Activated naive CD4-positive, alpha-beta T cell treated with anti-CD3 and anti-CD28 coated beads, Interleukin-2, amount 50 U/mL, for 16 hours (primary cell): ENCODE data around the gene OR9G4.

Source experiments
- DNase-seq: peaks from one replicate; pipeline ENCODE4 v3.0.0-alpha.2; 2020

The OR9G4 gene

DNA sequence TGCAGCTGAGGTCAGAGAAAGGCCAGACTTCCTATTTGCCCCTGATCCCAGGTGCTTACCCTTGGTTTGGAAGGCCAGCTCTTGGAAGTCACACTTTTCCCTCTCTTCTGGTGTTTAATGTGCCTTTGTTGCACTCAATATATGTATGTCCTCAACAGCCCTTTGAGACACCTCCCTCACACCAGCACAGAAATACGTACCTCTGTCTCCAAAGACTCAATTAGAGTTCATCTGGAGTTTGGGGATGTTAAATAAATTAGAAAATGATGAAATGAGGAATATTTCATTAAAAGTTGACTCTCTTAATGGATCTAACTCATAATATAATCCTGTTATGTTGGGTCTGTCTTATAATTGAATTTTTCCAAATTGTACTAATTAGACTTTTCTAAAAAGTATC is at the start of gene OR9G4:
TSS of gene OR9G4 (minus strand) at position 101 of the 400 bp plus-strand sequence. CDS start 4,931 bp downstream, outside the sequence.
- DNase-seq, result no peak

DNA sequence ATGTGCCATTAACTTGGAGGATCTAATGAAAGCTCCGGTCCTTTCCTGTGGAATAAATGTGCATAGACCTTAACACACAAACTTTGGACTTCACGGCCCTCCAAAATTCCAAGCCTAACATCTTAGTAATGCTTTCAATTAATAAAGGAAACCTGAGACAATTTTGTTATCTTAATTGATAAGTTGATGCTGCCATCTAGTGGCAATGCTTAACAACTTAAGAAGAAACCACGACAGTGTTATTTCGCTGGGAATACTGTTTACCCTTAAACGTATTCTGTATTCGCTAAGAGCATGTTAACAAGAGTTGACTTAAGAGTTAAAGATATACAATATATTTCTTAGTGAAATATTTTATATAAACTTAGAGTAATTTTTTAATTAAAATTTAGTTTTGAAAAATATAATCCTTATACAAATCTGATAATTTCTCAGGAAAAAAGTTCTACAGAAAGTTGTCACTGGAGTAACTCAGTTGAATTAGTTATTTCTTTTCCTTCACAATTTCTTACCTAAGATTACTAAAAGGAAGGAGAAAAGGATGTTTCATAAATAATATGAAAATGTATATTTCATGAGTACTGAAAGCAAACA is 35.0 kb upstream of the OR9G4 start:
- DNase-seq, result no peak

DNA sequence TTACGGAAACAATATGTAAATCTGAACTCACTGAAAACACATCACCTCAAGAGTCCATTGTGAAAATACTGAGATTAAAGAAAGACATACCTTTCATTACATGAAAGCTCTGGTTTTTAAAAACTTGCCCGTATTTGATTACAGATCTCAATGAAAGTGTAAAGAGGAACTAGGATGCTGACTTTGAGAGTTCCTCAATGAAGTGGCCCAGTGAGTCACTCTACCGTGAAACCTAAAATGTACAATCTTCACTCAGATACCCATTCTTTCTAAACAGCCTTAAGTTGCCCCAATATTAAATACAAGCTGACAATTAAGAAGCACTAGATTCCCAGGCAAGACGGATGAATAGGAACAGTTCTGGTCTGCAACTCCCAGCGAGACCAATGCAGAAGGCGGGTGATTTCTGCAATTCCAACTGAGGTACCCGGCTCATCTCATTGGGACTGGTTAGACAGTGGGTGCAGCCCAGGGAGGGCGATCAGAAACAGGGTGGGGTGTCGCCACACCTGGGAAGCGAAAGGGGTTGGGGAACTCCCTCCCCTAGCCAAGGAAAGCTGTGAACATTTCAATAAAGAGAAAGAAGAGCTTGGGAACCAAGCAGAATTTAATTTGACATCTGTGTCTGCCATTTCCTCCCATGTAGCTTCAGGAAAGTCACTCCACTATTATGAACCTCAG is 33.8 kb upstream of the OR9G4 start:
- no peak for DNase-seq

DNA sequence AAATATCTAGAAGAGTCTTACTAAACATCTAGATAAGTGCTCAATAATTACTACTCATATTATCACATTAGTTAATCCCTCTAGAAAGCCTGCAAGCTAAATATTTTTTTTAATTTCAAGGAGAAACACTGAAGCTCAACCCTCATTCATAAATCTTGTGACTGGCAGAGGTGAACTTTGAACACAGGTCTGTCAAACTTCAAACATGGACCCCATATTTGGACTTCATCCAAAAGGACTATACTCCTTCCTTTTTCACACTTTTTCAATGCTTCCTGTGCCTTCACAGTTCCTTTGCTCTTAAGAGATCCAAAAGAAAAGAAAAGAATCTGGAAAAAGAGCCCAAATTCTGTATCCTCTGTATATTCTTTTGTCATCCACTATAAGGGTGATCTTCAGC is 28.3 kb upstream of the OR9G4 start:
- DNase-seq, result no peak

DNA sequence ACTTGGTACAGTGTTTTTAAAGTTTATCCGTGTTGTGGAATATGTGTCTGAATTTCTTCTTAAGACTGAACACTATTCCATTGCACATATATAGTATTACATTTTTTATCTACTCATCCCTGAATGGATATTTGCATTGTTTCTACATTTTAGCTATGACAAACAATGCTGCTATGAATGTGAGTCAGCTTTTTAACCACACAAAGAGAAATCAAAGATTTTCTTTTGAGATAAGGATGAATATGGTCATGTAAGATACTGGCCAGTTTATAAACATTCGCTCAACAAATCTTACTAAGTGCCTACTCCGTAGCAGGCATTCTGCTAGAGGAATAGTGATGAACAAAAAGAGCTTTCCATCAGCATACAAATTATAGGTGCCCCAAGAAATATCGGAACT is 16.5 kb upstream of the OR9G4 start:
- no peak for DNase-seq

DNA sequence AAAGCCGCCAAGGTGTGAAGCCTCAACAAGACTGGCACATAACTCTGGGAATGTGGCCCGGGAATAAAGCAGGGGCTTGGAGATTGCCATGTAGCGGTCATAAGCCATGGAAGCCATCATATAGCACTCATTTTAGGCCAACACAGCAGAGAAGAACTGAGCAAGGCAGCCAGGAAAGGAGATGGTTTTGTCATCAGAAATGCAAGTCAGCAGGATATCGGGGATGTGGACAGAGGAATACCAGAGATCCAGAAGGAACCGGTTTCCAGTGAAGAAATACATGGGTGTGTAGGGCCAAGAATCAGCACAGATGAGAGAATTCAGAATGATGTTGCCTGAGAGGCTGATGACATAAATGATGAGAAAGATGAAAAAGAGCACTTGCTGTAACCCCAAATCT is 3.0 kb upstream of the OR9G4 start:
- no peak for DNase-seq

DNA sequence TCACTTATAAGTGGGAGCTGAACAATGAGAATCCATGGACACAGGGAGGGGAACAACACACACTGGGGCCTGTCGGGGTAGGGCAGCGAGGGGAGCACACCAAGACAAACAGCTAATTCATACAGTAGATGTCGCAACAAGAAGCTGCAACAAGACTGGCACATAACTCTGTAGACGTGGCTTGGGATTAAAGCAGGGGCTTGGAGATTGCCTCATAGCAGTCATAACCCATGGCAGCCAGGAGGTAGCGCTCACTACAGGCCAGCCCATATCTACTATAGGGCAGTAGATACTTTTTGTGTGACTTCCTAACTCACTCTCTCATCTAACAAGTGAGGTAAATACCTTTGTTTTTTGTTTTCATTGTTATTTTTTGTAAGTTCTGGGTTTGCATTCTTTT is 1.7 kb upstream of the OR9G4 start:
- DNase-seq, result no peak

DNA sequence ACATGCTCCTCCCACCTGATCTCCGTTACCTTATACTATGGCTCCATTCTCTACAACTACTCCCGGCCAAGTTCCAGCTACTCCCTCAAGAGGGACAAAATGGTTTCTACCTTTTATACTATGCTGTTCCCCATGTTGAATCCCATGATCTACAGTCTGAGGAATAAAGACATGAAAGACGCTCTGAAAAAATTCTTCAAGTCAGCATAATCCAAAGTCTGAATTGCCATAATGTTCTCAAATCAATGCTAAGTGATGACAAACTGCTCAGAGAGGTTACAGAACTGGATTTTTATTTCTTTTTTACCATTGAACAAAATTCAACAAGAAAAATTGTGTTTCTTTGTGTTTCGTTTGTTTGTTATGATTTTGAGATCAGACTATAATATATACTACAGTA is 7.6 kb downstream of the OR9G4 start:
- DNase-seq, result no peak

DNA sequence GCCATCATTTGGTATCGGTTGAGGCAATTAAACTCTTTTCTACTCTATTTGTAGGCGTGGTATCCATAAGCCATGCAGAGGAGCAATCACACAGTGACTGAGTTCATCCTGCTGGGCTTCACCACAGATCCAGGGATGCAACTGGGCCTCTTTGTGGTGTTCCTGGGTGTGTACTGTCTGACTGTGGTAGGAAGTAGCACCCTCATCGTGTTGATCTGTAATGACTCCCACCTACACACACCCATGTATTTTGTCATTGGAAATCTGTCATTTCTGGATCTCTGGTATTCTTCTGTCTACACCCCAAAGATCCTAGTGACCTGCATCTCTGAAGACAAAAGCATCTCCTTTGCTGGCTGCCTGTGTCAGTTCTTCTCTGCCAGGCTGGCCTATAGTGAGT is 8.4 kb downstream of the OR9G4 start:
- no peak for DNase-seq

DNA sequence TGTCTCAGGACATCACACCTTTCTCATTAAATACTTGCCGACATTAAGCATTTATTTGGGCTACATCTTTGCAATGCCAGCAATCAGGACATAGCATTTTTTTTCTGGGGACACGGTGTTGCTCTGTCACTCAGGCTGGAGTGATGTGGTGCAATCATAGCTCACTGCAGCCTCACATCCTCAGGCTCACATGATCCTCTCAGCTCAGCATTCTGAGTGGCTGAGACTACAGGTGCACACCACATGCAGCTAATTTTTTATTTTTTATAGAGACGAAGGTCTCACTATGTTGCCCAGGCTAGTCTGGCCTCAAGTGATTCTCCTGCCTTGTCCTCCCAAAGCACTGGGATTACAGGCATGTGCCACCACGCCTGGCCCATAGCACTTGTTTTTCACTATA is 28.0 kb downstream of the OR9G4 start:
- DNase-seq, result no peak

DNA sequence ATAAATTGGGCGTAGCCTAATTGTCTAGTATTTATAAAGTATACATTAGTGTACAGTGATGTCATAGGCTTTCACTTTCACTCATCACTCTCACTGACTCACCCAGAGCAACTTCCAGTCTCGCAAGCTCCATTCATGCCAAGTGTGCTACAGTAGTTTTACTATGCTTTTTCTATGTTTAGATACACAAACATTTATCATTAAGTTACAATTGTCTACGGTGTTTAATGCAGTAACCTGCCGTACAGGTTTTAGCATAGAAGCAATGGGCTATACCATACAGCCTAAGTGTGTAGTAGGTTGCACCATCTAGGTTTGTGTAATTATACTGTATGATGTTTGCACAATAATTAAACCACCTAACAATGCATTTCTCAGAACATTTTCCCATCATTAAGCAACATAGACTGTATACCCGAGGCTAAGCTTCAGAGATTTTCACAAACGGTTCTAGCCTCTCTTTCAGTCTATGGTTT is 32.1 kb downstream of the OR9G4 start:
- no peak for DNase-seq

DNA sequence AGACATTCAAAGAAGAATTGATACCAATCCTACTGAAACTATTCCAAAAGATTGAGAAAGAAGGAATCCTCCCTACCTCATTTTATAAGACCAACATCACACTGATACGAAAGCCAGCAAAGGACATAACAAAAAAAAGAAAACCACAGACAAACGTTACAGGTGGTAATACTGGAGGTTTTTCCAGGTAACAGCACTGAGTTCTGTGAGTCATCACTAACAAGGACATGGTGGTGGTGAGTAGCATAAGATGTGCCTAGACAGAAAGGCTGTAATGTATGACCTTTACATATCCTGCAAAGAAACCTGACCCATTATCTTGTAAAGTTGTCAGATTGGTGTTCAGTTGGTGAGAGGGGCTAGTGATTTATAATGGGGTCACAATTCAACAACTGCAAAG is 34.3 kb downstream of the OR9G4 start:
- no peak for DNase-seq

DNA sequence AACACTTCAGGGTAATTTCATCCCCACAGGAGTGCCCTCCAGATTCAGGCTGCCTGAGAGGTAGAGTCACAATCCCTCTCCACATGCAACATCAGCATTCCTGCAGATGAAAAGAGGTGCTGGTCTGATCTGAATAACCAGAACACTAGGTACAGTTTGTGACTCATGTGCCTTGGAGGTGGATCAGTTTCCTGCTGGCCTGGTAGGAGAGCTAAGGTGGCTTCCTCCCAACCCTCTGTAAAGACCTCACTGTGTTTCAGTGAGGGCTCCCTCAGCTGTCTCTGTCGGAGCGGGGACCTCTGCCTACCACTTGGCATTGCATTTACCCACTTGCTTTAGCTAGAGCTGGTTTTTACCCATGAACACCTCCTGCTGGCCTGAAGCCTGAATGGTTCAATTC is 42.0 kb downstream of the OR9G4 start:
- no peak for DNase-seq

DNA sequence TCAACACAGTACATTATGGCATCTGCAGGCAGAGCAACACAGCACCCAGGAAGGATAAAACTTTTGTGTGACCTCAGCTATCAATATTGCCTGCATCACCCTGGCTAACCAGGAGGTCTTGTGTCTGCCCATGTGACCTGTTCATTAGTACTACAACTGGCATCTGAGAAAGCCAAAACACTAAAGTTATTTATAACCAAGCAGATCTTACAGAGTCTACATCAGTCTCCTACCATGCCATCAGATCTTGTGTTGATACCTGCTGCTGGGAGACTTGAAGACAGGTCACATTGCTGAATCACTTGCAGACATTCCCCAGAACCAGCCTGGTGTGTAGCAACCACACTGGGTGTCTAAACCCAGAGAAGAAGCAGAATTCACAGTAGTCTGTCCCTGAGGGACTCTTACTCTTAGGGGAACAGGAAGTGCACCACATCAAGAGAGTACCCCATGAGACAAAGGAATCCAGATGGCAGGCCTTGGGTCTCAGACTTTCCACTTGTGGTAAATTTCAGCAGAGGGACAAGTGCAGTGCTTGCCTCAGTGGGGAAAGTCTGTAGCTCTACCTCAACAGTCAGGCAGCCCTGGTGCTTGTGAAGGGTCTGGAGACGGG is 42.6 kb downstream of the OR9G4 start:
- no peak for DNase-seq

DNA sequence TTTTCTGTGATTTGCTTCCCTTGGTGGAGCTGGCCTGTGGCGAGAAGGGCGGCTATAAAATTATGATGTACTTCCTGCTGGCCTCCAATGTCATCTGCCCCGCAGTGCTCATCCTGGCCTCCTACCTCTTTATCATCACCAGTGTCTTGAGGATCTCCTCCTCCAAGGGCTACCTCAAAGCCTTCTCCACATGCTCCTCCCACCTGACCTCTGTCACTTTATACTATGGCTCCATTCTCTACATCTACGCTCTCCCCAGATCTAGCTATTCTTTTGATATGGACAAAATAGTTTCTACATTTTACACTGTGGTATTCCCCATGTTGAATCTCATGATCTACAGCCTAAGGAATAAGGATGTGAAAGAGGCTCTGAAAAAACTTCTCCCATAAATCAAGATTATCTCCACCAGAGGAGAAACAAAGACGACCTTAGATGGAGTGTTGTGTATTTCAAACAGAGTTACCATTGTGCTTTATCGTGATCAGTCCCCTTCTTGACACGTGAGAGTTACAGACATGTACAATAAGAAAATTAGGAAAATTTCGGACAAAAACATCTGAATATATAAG is 47.5 kb downstream of the OR9G4 start:
- DNase-seq, result no peak

DNA sequence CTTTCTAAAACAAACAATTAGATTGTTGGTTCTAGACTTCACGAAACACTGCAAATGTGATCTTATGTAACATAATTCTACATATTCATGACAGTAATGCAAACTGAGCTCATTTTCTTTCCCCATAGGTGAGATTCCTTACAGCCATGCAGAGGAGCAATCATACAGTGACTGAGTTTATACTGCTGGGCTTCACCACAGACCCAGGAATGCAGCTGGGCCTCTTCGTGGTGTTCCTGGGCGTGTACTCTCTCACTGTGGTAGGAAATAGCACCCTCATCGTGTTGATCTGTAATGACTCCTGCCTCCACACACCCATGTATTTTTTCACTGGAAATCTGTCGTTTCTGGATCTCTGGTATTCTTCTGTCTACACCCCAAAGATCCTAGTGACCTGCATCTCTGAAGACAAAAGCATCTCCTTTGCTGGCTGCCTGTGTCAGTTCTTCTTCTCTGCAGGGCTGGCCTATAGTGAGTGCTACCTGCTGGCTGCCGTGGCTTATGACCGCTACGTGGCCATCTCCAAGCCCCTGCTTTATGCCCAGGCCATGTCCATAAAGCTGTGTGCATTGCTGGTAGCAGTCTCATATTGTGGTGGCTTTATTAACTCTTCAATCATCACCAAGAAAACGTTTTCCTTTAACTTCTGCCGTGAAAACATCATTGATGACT is 48.1 kb downstream of the OR9G4 start:
- no peak for DNase-seq

DNA sequence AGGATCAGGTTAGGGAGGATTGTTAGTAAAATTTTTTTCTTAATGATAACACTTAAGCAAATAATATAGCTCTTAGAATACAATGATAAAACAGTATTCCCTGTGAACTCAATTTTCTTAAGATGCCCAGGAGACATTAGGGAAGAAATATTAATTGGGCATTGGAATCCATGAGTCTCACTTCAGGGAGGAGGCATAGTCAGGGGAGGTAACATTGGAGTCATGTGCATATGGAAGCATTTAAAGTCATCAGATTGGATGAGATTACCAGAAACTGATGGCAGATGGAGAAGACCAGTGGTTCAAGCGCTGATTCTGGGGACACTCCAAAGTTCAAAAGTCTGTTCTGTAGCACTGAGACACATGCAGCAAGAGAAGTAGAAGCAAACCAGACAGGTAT is 49.7 kb downstream of the OR9G4 start, which contains the start of gene OR9G1:
TSS of gene OR9G1 (plus strand) at position 301 of the 400 bp plus-strand sequence. CDS start 1,293 bp downstream, outside the sequence.
- DNase-seq, result no peak

DNA sequence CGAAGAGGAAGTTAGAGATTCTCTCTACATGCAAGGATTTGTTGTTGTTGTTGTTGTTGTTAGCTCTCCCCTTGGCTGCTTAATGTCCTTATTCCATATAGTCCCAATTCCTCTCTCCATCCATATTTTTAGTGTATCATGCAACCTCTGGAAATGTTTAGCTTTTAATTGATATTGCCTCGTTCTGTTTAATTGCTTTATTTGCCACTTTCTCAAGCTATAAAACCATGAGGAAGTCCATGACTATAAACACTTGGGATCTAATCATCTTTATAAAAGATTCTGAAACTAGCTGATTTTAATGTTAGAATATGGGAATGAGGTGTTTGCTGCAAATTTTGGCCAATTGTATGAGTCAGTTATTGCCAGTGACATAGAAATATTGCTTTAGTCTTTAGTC is 55.1 kb downstream of the OR9G4 start:
- DNase-seq, result no peak
